ENCODE results near the gene ELF4.
A peak's percentile ranks its signal among the peaks of the same experiment; 100 is the strongest.
"Not testable (repeated sequence)": the region's sequence is repeated elsewhere in the genome, so short reads cannot be mapped to it uniquely, and the experiment has no call there.

Gene ELF4

DNA sequence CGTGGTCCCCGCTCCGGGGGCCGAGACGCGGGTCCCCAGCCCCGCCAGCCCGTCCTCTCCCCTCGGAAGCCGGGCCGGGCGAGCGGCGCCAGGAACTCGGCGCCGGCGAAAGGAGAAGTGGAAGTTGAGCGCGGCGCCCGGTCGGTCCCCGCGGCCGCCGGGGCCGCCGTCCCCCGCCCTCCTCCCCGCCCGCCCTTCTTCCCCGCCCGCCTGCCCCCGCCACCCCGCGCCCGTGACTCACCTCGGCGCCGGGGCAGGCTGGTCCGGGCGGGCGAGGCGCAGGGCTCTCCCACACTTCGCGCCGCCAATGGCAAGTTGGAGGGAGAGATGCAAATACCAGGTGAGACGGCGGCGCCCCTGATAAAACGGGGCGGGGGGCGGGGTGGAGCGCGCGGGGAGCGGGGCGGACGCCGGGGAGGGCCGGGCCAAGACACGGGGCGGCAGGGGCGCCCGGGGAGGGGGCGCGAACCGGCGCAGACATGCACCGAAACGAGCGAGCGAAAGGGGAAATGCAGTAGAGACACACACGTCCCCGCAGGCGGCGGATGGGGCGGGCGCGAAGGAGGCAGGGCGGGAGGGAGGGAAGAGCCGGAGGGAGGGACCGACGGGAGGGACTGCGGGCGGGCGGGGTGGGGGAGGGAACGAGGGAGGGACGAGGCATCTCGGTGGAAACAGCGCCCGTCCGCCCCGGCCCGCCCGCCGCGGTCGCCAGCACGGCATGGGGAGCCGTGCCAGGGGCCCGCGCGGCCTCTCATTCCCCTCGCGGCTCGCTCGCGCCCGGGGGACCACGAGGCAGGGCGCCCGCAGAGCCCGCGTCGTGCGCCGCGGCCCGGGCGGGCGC, at the start of gene ELF4:
Gene ELF4 (minus strand): TSS at position 119 of the 841 bp plus-strand sequence. CDS start 29,167 bp downstream, outside the sequence.
- peak; percentile 61 for DNase-seq (ENCODE audit: low read depth)

- DNase-seq (ENCODE audit: low read depth) = no peak
Observed at GRCh38 chrX:130159776-130160175, 49.5 kb upstream of the ELF4 start.

DNA sequence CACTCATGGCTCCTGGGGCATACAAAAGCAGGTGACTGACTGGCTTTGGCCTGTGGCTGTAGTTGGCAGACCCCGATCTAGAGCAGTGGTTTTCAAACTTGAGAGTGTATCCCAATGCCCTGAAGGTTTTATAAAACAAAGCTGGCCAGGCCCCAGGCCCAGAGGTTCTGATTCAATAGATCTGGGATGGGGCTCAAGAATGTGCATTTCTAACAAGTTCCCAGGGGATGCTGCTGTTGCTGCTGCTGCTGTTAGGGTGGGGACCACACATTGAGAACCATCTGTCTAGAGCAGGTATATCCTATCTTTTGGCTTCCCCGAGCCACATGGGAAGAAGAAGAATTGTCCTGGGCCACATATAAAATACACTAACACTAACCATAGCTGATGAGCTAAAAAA, 48.0 kb upstream of the ELF4 start:
- DNase-seq (ENCODE audit: low read depth) = no peak

DNA sequence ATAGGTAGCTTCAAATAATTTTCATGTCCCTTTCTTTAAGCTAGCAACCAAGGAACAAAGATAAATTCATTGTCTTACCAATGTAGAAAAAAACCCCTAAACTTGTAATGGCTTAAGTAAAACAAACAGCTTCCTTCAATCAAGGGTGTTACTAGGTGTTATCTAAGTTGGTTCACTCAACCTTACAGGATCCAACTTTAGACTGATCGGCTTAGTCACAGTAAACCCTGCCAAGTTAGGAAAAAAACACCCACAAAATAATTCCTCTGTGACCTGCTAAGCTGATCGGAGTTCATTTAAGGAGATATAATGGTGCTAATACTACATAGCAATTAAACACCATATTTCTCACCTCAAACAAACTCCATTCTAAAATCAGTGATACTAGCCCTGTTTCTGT, 45.3 kb upstream of the ELF4 start:
- no peak for DNase-seq (ENCODE audit: low read depth)

GRCh38 chrX:130147631-130148030, 37.3 kb upstream of the ELF4 start:
- DNase-seq (ENCODE audit: low read depth) = no peak

- no peak for DNase-seq (ENCODE audit: low read depth)
Observed at GRCh38 chrX:130145123-130145522, 34.8 kb upstream of the ELF4 start.

- DNase-seq (ENCODE audit: low read depth) = no peak
Observed at GRCh38 chrX:130144509-130144908, 34.2 kb upstream of the ELF4 start.

- DNase-seq (ENCODE audit: low read depth) = no peak
Observed at GRCh38 chrX:130139474-130140201, 29.3 kb upstream of the ELF4 start.

DNA sequence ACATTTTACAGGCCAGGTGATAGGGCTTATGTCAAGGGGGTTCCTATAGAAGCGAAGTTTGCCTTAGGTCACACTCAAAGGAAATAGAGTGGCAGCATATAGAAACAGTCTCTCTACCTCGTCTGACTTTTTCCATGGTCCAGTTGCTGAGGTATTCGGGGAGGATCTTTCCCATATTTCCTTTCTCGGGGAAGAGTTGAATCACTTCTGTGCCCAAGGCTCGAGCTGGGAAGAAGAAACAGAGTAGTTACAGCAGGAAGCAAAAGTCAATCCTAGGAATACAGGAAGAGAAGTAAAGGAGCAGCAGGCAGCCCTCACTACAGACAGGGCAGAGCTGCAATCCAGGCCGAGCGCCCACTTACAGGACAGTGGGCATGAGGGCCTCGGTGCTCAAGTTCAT, 26.7 kb upstream of the ELF4 start:
- no peak for DNase-seq (ENCODE audit: low read depth)

DNA sequence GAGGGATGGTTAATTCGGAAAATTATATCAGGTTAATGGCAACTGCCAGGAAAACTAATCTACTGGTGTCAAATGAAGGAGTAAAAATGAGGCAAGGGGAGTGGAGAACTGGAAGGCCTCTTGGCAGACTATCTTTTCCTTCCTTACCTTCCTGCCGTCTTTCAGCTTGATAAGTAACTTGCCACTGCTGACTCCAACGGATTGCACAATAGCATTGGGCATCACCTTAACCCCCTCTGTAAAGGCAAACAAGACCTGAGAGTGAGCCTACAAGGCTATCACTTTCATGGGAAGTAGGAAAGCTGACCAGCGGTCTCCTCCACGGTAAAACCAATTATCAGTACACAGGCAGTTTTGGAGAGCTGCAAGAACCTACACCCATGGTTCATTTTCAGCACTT, 26.2 kb upstream of the ELF4 start:
- no peak for DNase-seq (ENCODE audit: low read depth)

GRCh38 chrX:130130990-130131389, 20.7 kb upstream of the ELF4 start:
- no peak for DNase-seq (ENCODE audit: low read depth)

DNA sequence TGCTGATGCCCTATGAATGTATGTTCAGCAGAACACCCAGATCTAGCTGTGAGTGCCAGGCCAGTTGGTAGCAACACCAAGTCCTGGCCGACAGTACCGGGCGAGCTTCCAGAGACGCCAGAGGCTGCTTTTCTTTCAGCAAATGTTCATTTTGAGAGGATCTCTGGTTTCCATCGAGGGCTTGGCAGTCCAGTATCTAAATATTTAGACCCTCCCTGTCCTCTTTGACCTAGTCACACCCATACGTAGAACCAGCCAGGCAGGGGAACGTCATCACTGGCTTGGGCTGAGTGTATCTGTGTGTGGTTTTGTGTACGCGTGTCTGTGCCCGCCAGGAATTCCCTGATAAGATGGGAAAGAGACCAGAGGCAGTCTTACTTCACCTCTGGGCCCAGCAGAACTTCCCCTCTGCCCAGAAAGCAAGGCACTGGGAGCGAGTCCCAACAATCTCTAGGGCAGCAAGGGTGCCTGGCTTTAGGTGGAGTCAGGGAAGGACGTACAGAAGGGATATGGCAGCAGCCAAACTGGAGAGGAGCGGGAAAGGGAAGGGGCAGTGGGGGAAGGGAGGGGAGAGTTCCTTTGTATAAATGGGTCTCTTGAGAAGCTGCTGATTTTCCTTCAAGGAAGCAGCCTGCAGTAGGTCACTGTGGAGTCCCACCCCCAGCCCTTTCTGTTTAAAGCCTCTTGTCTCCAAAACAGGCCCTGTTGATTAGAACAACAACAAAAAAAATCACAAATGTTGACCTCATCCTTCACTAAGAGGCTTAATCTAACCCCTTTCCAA, 15.0 kb upstream of the ELF4 start:
- DNase-seq (ENCODE audit: low read depth) = no peak

- no peak for DNase-seq (ENCODE audit: low read depth)
Observed at GRCh38 chrX:130124577-130124976, 14.3 kb upstream of the ELF4 start.

GRCh38 chrX:130121505-130121800, 11.2 kb upstream of the ELF4 start:
- DNase-seq (ENCODE audit: low read depth) = no peak

DNA sequence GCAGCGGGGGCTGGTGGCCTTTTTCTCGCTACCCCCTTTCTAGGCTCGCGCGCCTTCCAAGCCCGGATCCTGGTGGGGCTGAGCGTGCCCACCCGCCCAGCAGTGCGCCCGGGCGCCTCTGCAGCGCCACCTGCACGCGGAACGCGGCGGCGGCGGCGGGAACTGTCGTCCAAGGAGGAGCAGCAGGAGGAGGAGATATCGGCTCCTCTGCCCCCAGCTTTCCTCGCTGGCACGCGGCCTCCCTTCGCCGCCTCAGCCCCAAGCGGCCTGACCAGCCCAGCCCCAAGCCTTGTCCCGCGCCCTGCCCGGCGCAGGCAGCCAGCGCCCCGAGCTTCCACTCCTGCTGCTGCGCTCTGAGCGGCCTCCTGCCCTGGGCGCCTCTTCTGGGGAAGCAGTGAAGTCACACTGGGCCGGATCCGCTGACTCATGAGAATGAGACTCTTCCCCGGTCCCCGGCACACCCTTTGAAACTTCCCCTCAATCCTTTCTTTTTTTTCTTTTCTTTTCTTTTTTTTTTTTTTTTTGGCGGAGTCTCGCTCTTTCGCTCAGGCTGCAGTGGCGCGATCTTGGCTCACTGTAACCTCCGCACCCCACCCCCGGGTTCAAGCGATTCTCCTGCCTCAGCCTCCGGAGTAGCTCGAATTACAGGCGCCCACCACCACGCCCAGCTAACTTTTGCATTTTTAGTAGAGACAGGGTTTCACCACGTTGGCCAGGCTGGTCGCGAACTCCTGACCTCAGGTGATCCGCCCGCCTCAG, 10.6 kb upstream of the ELF4 start:
- peak; percentile 48 for DNase-seq (ENCODE audit: low read depth)

DNA sequence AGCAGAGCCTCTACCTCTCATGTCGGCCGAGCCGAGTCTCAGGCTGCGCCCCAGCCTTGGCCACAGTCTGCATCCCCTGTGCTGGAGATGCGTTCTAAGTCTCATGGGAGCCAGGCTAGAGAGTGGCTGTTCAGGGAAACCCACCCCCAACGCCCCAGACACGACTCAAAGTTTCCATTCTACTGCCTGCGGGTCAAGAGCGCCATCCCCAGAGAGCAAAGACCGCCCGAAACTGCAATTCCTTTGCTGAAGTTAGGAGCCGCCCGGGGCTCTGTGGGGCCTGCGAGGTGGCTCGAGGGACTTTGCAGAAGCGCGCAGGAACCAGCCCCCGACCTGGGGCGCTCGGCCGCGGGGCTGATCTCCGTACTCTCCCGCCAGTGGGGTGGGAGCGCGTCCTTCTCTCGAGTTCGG, 10.0 kb upstream of the ELF4 start:
- DNase-seq (ENCODE audit: low read depth) = no peak

DNA sequence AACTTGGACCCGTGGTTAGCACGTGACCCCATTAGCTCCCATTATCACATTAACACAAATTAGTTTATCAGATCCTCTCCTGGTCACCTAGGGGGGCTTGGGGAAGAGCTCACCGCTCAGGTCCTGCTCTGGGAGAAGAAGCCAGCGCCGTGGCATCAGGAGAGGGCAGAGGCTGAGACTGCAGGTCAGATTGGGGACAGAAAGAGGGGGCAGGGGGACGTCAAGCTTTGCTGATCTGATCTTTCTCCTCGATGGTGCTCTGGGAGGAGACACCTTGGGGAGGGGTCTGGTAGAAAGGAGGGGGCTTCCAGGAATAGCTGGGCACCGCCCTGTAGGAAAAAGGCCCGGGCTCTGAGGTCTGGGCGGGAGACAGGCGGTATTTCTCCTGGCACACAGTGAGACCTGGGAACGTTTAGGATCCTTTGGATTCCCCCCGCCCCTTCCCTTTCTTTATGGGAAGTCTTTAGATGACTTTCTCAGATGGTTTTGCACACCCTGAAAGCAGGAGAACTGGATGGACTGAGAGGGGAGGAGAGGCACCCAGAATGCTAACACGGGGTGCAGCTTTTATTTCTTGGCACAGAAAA, 9.1 kb upstream of the ELF4 start:
- no peak for DNase-seq (ENCODE audit: low read depth)

DNA sequence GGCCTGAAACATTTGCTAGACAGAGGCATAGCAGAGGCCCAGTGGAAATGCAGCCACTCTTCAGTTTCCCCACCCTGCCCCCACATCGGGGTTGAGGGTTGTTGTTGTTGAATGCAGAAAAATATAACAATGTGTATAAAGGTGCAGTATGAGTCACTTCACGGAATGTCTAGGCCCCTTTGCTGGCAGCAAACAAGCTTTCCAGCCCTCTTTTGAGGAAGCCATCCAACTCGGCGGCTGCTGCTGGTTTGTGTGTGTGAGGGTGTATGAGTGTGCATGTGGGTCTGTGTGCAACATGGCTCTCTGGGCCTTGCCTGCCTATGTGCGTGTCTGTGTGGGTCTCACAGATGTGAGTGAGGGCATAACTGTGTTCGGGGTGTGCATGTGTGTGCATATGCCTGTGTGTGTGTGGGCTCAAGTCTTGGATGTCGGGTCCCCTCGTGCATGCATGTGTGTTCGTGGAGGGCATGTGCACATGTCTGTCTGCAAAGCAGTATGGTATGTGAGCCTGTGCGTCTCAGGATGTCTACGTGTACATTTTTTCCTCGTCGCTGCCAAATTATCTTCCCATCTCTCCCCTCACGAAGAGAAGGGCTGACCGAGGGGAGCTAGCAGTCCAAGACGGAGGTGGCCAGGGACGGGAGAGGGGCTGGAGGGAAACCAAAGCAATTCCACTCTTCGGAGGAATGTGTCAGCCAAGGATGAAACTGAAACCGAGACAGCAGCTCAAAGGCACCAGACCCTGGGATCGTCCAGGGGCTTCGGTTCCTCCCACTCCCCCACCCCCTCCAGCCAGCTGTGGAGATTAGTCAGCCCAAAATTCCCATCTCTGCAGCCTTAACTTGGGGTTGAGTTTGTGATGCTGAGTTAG, 8.4 kb upstream of the ELF4 start:
- no peak for DNase-seq (ENCODE audit: low read depth)

DNA sequence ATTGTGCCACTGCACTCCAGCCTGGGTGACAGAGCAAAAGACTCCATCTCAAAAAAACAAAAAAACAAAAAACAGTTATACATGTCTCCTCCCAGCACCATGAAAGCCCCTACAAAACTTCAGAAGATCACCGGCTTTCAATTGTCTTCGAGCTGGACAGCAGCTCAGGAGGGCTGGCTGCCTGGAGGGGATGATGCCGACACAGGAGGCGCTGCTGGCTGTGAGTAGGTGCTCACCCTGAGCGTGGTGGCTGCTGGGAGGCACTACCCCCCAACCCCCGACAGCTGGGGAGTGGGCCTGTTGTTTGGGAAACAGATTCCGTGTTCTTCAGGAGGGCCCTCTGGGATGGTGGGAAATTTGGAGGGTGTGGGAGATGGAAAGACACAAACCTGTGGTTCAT, 6.9 kb upstream of the ELF4 start:
- DNase-seq (ENCODE audit: low read depth) = no peak

- DNase-seq (ENCODE audit: low read depth) = not testable (repeated sequence)
Observed at GRCh38 chrX:130115119-130115885, 5.0 kb upstream of the ELF4 start.
